DND-41 (cell line): ENCODE results near the gene MKRN1.
"Not testable (repeated sequence)": the region's sequence is repeated elsewhere in the genome, so short reads cannot be mapped to it uniquely, and the experiment has no call there.

Experiments
- ATAC-seq: fragments of 200-7000 bp; cut with Tn5 transposase; 3 replicates; pipeline ENCODE4 v1.9.1; 2021; ENCODE audit warnings: low read depth; ENCODE audit not compliant: insufficient read depth
- DNase-seq: peaks from one replicate; pipeline ENCODE4 v3.0.0-alpha.2; 2020
- H2AFZ ChIP-seq: 2 replicates; pipeline ENCODE4 v1.6.0; 2012; ENCODE audit warnings: low read depth, low read length
- H3K27ac ChIP-seq: 2 replicates; pipeline ENCODE4 v1.5.1; 2012; ENCODE audit warnings: low read length, inconsistent platforms
- H3K27me3 ChIP-seq: fragments of 200-600 bp; sonication (generic); 2 replicates; pipeline ENCODE4 v1.6.0; 2012; ENCODE audit warnings: low read length, mild to moderate bottlenecking, inconsistent platforms; ENCODE audit not compliant: insufficient read depth, poor library complexity
- H3K36me3 ChIP-seq: 2 replicates; pipeline ENCODE4 v1.5.1; 2012; ENCODE audit warnings: low read length, inconsistent platforms; ENCODE audit not compliant: insufficient read depth
- H3K4me1 ChIP-seq: 2 replicates; pipeline ENCODE4 v1.5.1; 2012; ENCODE audit warnings: mild to moderate bottlenecking, low read length; ENCODE audit not compliant: insufficient read depth
- H3K4me2 ChIP-seq: 2 replicates; pipeline ENCODE4 v1.6.0; 2012; ENCODE audit warnings: mild to moderate bottlenecking, moderate library complexity, low read length, inconsistent platforms; ENCODE audit not compliant: insufficient read depth
- H3K4me3 ChIP-seq, 2 experiments: fragments of 200-600 bp in 1 of 2; shearing (Covaris generic) in 1 of 2; 2 replicates each; pipeline ENCODE4 v1.5.1; 2012 to 2016; ENCODE audit warnings: inconsistent platforms in 2 of 2, low read length in 2 of 2, mild to moderate bottlenecking in 2 of 2, low read depth in 1 of 2, moderate library complexity in 1 of 2
- H3K79me2 ChIP-seq: 2 replicates; pipeline ENCODE4 v1.6.0; 2012; ENCODE audit warnings: low read length, inconsistent platforms; ENCODE audit not compliant: insufficient read depth
- H3K9ac ChIP-seq: 2 replicates; pipeline ENCODE4 v1.6.0; 2012; ENCODE audit warnings: low read depth, mild to moderate bottlenecking, inconsistent platforms, low read length, moderate library complexity
- H3K9me3 ChIP-seq: 2 replicates; pipeline ENCODE4 v1.5.1; 2012; ENCODE audit warnings: low read length, moderate library complexity, mild to moderate bottlenecking, inconsistent platforms; ENCODE audit not compliant: insufficient read depth, severe bottlenecking
- H4K20me1 ChIP-seq: 2 replicates; pipeline ENCODE4 v1.6.0; 2012; ENCODE audit warnings: low read length; ENCODE audit not compliant: insufficient read depth
- CTCF ChIP-seq: IDR thresholded peaks from 2 replicates; pipeline ENCODE4 v1.5.1; 2012; ENCODE audit warnings: borderline replicate concordance, low read length, moderate library complexity, mild to moderate bottlenecking; ENCODE audit not compliant: poor library complexity, severe bottlenecking; ENCODE audit errors: extremely low read depth
- EZH2 ChIP-seq: IDR thresholded peaks from 3 replicates; pipeline ENCODE4 v1.6.1; 2012; ENCODE audit warnings: borderline replicate concordance, low read depth, mild to moderate bottlenecking, moderate library complexity, low read length, inconsistent platforms; ENCODE audit not compliant: severe bottlenecking

Gene MKRN1

GRCh38 chr7:140421521-140421920, 57.8 kb downstream of the MKRN1 start:
- TF ChIP-seq EZH2 (no peak), CTCF (no peak)
- Histone ChIP-seq H3K79me2 (no peaks in the 10 kb centered on the region), H3K9me3 (no peaks in the 10 kb centered on the region), H3K27ac (no peak overlapping the region), H3K9ac (no peak overlapping the region), H3K4me3 (no peak overlapping the region), H3K4me1 (peaks cover 12% of the 10 kb centered on the region), H3K27me3 (no peaks in the 10 kb centered on the region), H3K36me3 (no peaks in the 10 kb centered on the region), H3K4me2 (no peak overlapping the region), H4K20me1 (no peaks in the 10 kb centered on the region), H2AFZ (no peak overlapping the region)
- DNase-seq, result no peak
- no peak for ATAC-seq

GRCh38 chr7:140418653-140419052, 60.7 kb downstream of the MKRN1 start:
- TF ChIP-seq CTCF (no peak), EZH2 (no peak)
- Histone ChIP-seq H3K9me3 (no peaks in the 10 kb centered on the region), H3K27ac (no peak overlapping the region), H3K36me3 (no peaks in the 10 kb centered on the region), H3K4me3 (no peak overlapping the region), H3K4me2 (no peak overlapping the region), H3K9ac (no peak overlapping the region), H2AFZ (no peak overlapping the region), H3K27me3 (no peaks in the 10 kb centered on the region), H4K20me1 (no peaks in the 10 kb centered on the region), H3K79me2 (no peaks in the 10 kb centered on the region), H3K4me1 (peaks cover 20% of the 10 kb centered on the region)
- DNase-seq, result no peak
- no peak for ATAC-seq

GRCh38 chr7:140418156-140418472, 61.2 kb downstream of the MKRN1 start:
- H3K4me2 ChIP-seq, H3K9me3 ChIP-seq, H2AFZ ChIP-seq, H3K79me2 ChIP-seq, H3K4me3 ChIP-seq, H3K36me3 ChIP-seq, DNase-seq, H4K20me1 ChIP-seq, H3K27me3 ChIP-seq, ATAC-seq, H3K9ac ChIP-seq: not testable (repeated sequence)
- peaks cover 20% of the 10 kb centered on the region for H3K4me1 ChIP-seq
- peak overlapping the region; percentile 71; the same call in 1 of the 2 replicates for H3K27ac ChIP-seq

GRCh38 chr7:140417456-140418155, 61.7 kb downstream of the MKRN1 start:
- Histone ChIP-seq H3K27ac (peak overlapping the region; percentile 71), H3K79me2 (no peaks in the 10 kb centered on the region), H2AFZ (peak overlapping the region; percentile 59; the same call in 1 of the 2 replicates), H3K4me2 (no peak overlapping the region; the same call in 1 of the 2 replicates), H3K9me3 (no peaks in the 10 kb centered on the region), H3K36me3 (no peaks in the 10 kb centered on the region), H4K20me1 (no peaks in the 10 kb centered on the region), H3K4me1 (peaks cover 20% of the 10 kb centered on the region), H3K9ac (peak overlapping the region; percentile 5; the same call in 1 of the 2 replicates), H3K27me3 (no peaks in the 10 kb centered on the region), H3K4me3 (no peak overlapping the region)
- peak; percentile 60 for DNase-seq
- no peak for TF ChIP-seq CTCF
- TF ChIP-seq EZH2, result no peak
- ATAC-seq, result peak; percentile 89
